H9 (cell line): Measurements from ENCODE around the gene PTPN2. TPM values are rescaled to one million over a fixed set of nuclear protein-coding genes. Genes with fewer than 3 reads are reported as not detected.

Source experiments
- DNase-seq: peaks from one replicate; pipeline ENCODE4 v3.0.0-alpha.2; 2017
- H2AFZ ChIP-seq: one replicate; pipeline ENCODE4 v1.6.1; 2013; ENCODE audit warnings: mild to moderate bottlenecking, low read length, control low read depth, moderate library complexity
- H2AK5ac ChIP-seq: 2 replicates; pipeline ENCODE4 v1.6.1; 2013; ENCODE audit warnings: low read length, control low read depth, mixed read lengths; ENCODE audit not compliant: insufficient read length
- H2BK120ac ChIP-seq: one replicate; pipeline ENCODE4 v1.6.1; 2013; ENCODE audit warnings: low read depth, mild to moderate bottlenecking, low read length, control low read depth, inconsistent platforms; ENCODE audit not compliant: poor library complexity, severe bottlenecking
- H2BK12ac ChIP-seq: 2 replicates; pipeline ENCODE4 v1.6.1; 2013; ENCODE audit warnings: low read length, control low read depth, mixed read lengths, low read depth; ENCODE audit not compliant: insufficient read length
- H2BK15ac ChIP-seq: 2 replicates; pipeline ENCODE4 v1.6.1; 2013; ENCODE audit warnings: low read depth, low read length, control low read depth
- H2BK20ac ChIP-seq: one replicate; pipeline ENCODE4 v1.6.1; 2013; ENCODE audit warnings: low read depth, mild to moderate bottlenecking, low read length, control low read depth, inconsistent platforms; ENCODE audit not compliant: poor library complexity, severe bottlenecking
- H2BK5ac ChIP-seq: 2 replicates; pipeline ENCODE4 v1.6.1; 2013; ENCODE audit warnings: low read length, control low read depth, mixed read lengths; ENCODE audit not compliant: insufficient read length
- H3K14ac ChIP-seq: 2 replicates; pipeline ENCODE4 v1.6.1; 2013; ENCODE audit warnings: low read length, control low read depth; ENCODE audit not compliant: insufficient read depth
- H3K18ac ChIP-seq: 2 replicates; pipeline ENCODE4 v1.6.1; 2013; ENCODE audit warnings: low read depth, mild to moderate bottlenecking, mixed read lengths, low read length, control low read depth; ENCODE audit not compliant: insufficient read length
- H3K23ac ChIP-seq: 2 replicates; pipeline ENCODE4 v1.6.1; 2013; ENCODE audit warnings: low read length, control low read depth, mixed read lengths, low read depth; ENCODE audit not compliant: insufficient read length
- H3K23me2 ChIP-seq: 2 replicates; pipeline ENCODE4 v1.6.1; 2013; ENCODE audit warnings: low read depth, mild to moderate bottlenecking, mixed read lengths, low read length, control low read depth; ENCODE audit not compliant: insufficient read length, poor library complexity, severe bottlenecking
- H3K27ac ChIP-seq: 2 replicates; pipeline ENCODE4 v1.5.1; 2013; ENCODE audit warnings: low read length, control low read depth, mixed read lengths, low read depth; ENCODE audit not compliant: insufficient read length
- H3K27me3 ChIP-seq: 2 replicates; pipeline ENCODE4 v1.6.1; 2013; ENCODE audit warnings: low read length, control low read depth, inconsistent platforms; ENCODE audit not compliant: insufficient read depth
- H3K4ac ChIP-seq: 2 replicates; pipeline ENCODE4 v1.6.1; 2013; ENCODE audit warnings: low read depth, mild to moderate bottlenecking, control low read depth, inconsistent platforms, low read length, moderate library complexity
- H3K4me1 ChIP-seq: 2 replicates; pipeline ENCODE4 v1.6.1; 2013; ENCODE audit warnings: low read length, control low read depth, inconsistent platforms; ENCODE audit not compliant: insufficient read depth
- H3K4me2 ChIP-seq: 2 replicates; pipeline ENCODE4 v1.6.1; 2013; ENCODE audit warnings: low read length, control low read depth, mixed read lengths; ENCODE audit not compliant: insufficient read length, insufficient read depth
- H3K56ac ChIP-seq: 2 replicates; pipeline ENCODE4 v1.6.1; 2013; ENCODE audit warnings: low read depth, mild to moderate bottlenecking, mixed read lengths, low read length, control low read depth; ENCODE audit not compliant: insufficient read length
- H3K79me1 ChIP-seq: 2 replicates; pipeline ENCODE4 v1.6.1; 2013; ENCODE audit warnings: low read depth, mild to moderate bottlenecking, moderate library complexity, low read length, control low read depth, inconsistent platforms; ENCODE audit not compliant: insufficient read depth, poor library complexity, severe bottlenecking
- H3K79me2 ChIP-seq: 2 replicates; pipeline ENCODE4 v1.6.1; 2013; ENCODE audit warnings: low read length, control low read depth, inconsistent platforms; ENCODE audit not compliant: insufficient read depth
- H3K9ac ChIP-seq: 2 replicates; pipeline ENCODE4 v1.6.1; 2013; ENCODE audit warnings: low read length, control low read depth, mixed read lengths; ENCODE audit not compliant: insufficient read length; ENCODE audit errors: extremely low read depth
- H3K9me3 ChIP-seq: one replicate; pipeline ENCODE4 v1.6.1; 2013; ENCODE audit warnings: low read depth, low read length, inconsistent platforms; ENCODE audit not compliant: control insufficient read depth
- H3T11ph ChIP-seq: one replicate; pipeline ENCODE4 v1.6.1; 2013; ENCODE audit warnings: mild to moderate bottlenecking, low read length, control low read depth, inconsistent platforms
- H4K20me1 ChIP-seq: one replicate; pipeline ENCODE4 v1.6.1; 2013; ENCODE audit not compliant: control insufficient read depth, insufficient read length, insufficient read depth
- H4K5ac ChIP-seq: 2 replicates; pipeline ENCODE4 v1.6.1; 2013; ENCODE audit warnings: low read depth, mild to moderate bottlenecking, mixed read lengths, low read length, control low read depth; ENCODE audit not compliant: insufficient read length
- H4K8ac ChIP-seq: replicated peaks from 2 replicates; pipeline ENCODE4 v1.6.1; 2013; ENCODE audit warnings: low read length, control low read depth, mixed read lengths, low read depth; ENCODE audit not compliant: insufficient read length
- H4K91ac ChIP-seq: 2 replicates; pipeline ENCODE4 v1.6.1; 2013; ENCODE audit warnings: low read depth, mild to moderate bottlenecking, moderate library complexity, mixed read lengths, low read length, control low read depth; ENCODE audit not compliant: insufficient read length
- H3K27ac Mint-ChIP-seq, 3 experiments: 2 replicates in 2 of 3; 3 replicates in 1 of 3; pipeline ENCODE4 v1.8.0; 2020 to 2021; ENCODE audit warnings: mixed read lengths in 3 of 3, mild to moderate bottlenecking in 1 of 3, moderate library complexity in 1 of 3
- H3K27me3 Mint-ChIP-seq: 2 replicates; pipeline ENCODE4 v1.8.0; 2021; ENCODE audit warnings: low read depth, mild to moderate bottlenecking, moderate library complexity, mixed read lengths
- H3K36me3 Mint-ChIP-seq, 3 experiments: 2 replicates in 2 of 3; 3 replicates in 1 of 3; pipeline ENCODE4 v1.8.0; 2020 to 2021; ENCODE audit warnings: low read depth in 3 of 3, mixed read lengths in 3 of 3; ENCODE audit not compliant: insufficient read depth in 1 of 3
- H3K4me1 Mint-ChIP-seq, 2 experiments: 2 replicates each; pipeline ENCODE4 v1.8.0; 2020; ENCODE audit warnings: mixed read lengths in 2 of 2
- H3K4me3 Mint-ChIP-seq, 2 experiments: 2 replicates in 1 of 2; 3 replicates in 1 of 2; pipeline ENCODE4 v1.8.0; 2020 to 2021; ENCODE audit warnings: mild to moderate bottlenecking in 2 of 2, mixed read lengths in 2 of 2, moderate library complexity in 1 of 2
- H3K9me3 Mint-ChIP-seq, 2 experiments: 2 replicates in 1 of 2; 3 replicates in 1 of 2; pipeline ENCODE4 v1.8.0; 2020; ENCODE audit warnings: mild to moderate bottlenecking in 2 of 2, mixed read lengths in 2 of 2, moderate library complexity in 1 of 2
- CTCF ChIP-seq: fragments of 200-600 bp; sonication (generic); conservative IDR thresholded peaks from 3 replicates; pipeline ENCODE4 v1.8.0; 2021; ENCODE audit warnings: antibody characterized with exemption, mild to moderate bottlenecking
- WGBS: extraction: QIAGEN DNeasy Blood & Tissue Kit; methylation state at CpG from one replicate; pipeline ENCODE4 v1.1.7; 2013; ENCODE audit warnings: missing lambda C conversion rate, low lambda C conversion rate, mixed read lengths; ENCODE audit not compliant: insufficient read length; ENCODE audit errors: extremely low coverage; 5-methylcytosine and 5-hydroxymethylcytosine counted together
- total RNA-seq: library from RNA; stranded (reverse); gene quantifications from 2 replicates; pipeline ENCODE4 v1.2.1, GENCODE V29; 2021

Gene PTPN2
- total RNA-seq, 1 experiment from 2014 or later: 48.7 TPM

- H3K4ac ChIP-seq: no peak overlapping the region
- Mint-ChIP-seq H3K9me3 (peaks cover 4 to 11% of the 10 kb centered on the region in 2 experiments; a peak in 4 of 5 replicates), H3K4me1 (peaks cover 41 to 46% of the 10 kb centered on the region in 2 experiments), H3K36me3 (peaks cover 2 to 12% (median 4%) of the 10 kb centered on the region in 3 experiments; a peak in 6 of 7 replicates), H3K27me3 (no peaks in the 10 kb centered on the region; the same call in 1 of the 2 replicates), H3K27ac (peak overlapping the region in 2 of 3 experiments; percentile 22 to 30; a peak in 2 of 7 replicates), H3K4me3 (peak overlapping the region; percentile 90 to 91; a peak in 3 of 5 replicates)
- H4K8ac ChIP-seq: no peak overlapping the region
- H3K27me3 ChIP-seq: no peaks in the 10 kb centered on the region
- no peak overlapping the region for H3K18ac ChIP-seq
- no peak overlapping the region for H4K5ac ChIP-seq
- peak; percentile 46 for DNase-seq
- H3K14ac ChIP-seq: no peak overlapping the region
- H2BK20ac ChIP-seq: no peak overlapping the region
- H2BK12ac ChIP-seq: no peak overlapping the region
- H4K20me1 ChIP-seq: peaks cover 2% of the 10 kb centered on the region
- H2BK120ac ChIP-seq: no peak overlapping the region
- no peak overlapping the region for H3K56ac ChIP-seq
- no peak overlapping the region for H4K91ac ChIP-seq
- H3K9me3 ChIP-seq: no peaks in the 10 kb centered on the region
- H3K23me2 ChIP-seq: peaks cover 10% of the 10 kb centered on the region
- H3K4me2 ChIP-seq: peak overlapping the region; percentile 45
- TF ChIP-seq CTCF: no peak
- peaks cover 18% of the 10 kb centered on the region; the same call in 1 of the 2 replicates for H3K79me2 ChIP-seq
- peaks cover 5% of the 10 kb centered on the region for H3K79me1 ChIP-seq
- H2BK5ac ChIP-seq: no peak overlapping the region
- peaks cover 17% of the 10 kb centered on the region for H3K4me1 ChIP-seq
- H2BK15ac ChIP-seq: no peak overlapping the region
- no peak overlapping the region for H3T11ph ChIP-seq
- no peak overlapping the region for H2AK5ac ChIP-seq
- H2AFZ ChIP-seq: no peak overlapping the region
- no CpG with 5 or more reads among the region's 4 CpGs for WGBS
- no peak overlapping the region for H3K23ac ChIP-seq
- no peak overlapping the region for H3K9ac ChIP-seq
- H3K27ac ChIP-seq: no peak overlapping the region
Measured at GRCh38 chr18:12885500-12885899, 1.5 kb upstream of the PTPN2 start.
